ENCODE data around the gene TSPAN18.

DNA sequence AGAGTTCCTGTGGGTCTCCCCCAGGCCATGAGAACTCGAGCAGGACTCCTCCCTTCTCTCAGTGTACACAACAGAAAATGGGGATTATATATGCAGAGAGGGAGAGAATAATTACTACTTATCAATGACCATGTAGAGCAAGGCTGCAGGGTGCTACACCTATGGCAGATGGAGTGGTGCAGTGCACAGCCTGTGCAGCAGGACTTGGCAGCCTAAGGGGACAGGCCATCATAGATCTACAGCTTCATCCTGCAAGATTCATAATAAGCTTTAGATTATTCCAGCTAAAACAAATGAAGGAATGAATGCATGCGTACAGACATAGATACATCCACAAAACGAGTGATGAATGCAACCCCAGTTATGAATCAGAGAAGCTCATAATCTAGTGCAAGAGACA, 232.3 kb downstream of the TSPAN18 start:
- TF ChIP-seq, protein P1, sequence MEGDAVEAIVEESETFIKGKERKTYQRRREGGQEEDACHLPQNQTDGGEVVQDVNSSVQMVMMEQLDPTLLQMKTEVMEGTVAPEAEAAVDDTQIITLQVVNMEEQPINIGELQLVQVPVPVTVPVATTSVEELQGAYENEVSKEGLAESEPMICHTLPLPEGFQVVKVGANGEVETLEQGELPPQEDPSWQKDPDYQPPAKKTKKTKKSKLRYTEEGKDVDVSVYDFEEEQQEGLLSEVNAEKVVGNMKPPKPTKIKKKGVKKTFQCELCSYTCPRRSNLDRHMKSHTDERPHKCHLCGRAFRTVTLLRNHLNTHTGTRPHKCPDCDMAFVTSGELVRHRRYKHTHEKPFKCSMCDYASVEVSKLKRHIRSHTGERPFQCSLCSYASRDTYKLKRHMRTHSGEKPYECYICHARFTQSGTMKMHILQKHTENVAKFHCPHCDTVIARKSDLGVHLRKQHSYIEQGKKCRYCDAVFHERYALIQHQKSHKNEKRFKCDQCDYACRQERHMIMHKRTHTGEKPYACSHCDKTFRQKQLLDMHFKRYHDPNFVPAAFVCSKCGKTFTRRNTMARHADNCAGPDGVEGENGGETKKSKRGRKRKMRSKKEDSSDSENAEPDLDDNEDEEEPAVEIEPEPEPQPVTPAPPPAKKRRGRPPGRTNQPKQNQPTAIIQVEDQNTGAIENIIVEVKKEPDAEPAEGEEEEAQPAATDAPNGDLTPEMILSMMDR (conservative IDR thresholded peaks at IDR 0.05; ENCODE audit: low read depth, low read length): no peak
- TF ChIP-seq EZH2 (IDR thresholded peaks at IDR 0.05; ENCODE audit: borderline replicate concordance, low read depth, low read length, poor library complexity, severe bottlenecking): no peak

Measured in A673 (cell line).